Stimulated activated CD4-positive, alpha-beta T cell treated with anti-CD3 and anti-CD28 coated beads, TNF-alpha, amount 100 ng/mL, for 1 hour (primary cell): ENCODE results near the gene FAM98B.
"Not testable (repeated sequence)": the region's sequence is repeated elsewhere in the genome, so short reads cannot be mapped to it uniquely, and the experiment has no call there.

Experiments used
- DNase-seq, 3 donors: peaks; one replicate each; pipeline ENCODE4 v3.0.0-alpha.2; 2020; ENCODE audit warnings: low read depth in 3 of 3, low spot score in 1 of 3

The FAM98B gene

GRCh38 chr15:38453971-38454695, at the start of gene FAM98B:
Gene FAM98B, plus strand, starts transcription at chr15:38454127. Its CDS starts 35 bp downstream, at chr15:38454162.
- peak; percentile 58 to 94 (median 72) for DNase-seq

- no peak for DNase-seq
These were observed 47.5 kb upstream of the FAM98B start for GRCh38 chr15:38406436-38406835.

GRCh38 chr15:38408576-38408975, 45.4 kb upstream of the FAM98B start:
- no peak for DNase-seq

- no peak for DNase-seq
These were observed 42.0 kb upstream of the FAM98B start for GRCh38 chr15:38411902-38412301.

GRCh38 chr15:38412466-38412865, 41.5 kb upstream of the FAM98B start:
- no peak for DNase-seq

- no peak for DNase-seq
These were observed 39.6 kb upstream of the FAM98B start for GRCh38 chr15:38414357-38414756.

- no peak for DNase-seq
These were observed 32.7 kb upstream of the FAM98B start for GRCh38 chr15:38421069-38421690.

- no peak for DNase-seq
These were observed 29.8 kb upstream of the FAM98B start for GRCh38 chr15:38424101-38424552.

- no peak for DNase-seq
These were observed 28.7 kb upstream of the FAM98B start for GRCh38 chr15:38425269-38425668.

- no peak for DNase-seq
These were observed 26.5 kb upstream of the FAM98B start for GRCh38 chr15:38427380-38427779.

- no peak for DNase-seq
These were observed 23.7 kb upstream of the FAM98B start for GRCh38 chr15:38430106-38430760.

- no peak for DNase-seq
These were observed 16.9 kb upstream of the FAM98B start for GRCh38 chr15:38436993-38437392.

- DNase-seq, result not testable (repeated sequence)
These were observed 16.3 kb upstream of the FAM98B start for GRCh38 chr15:38437603-38438002.

- no peak for DNase-seq
These were observed 15.6 kb upstream of the FAM98B start for GRCh38 chr15:38438031-38438986.

GRCh38 chr15:38440353-38441129, 13.4 kb upstream of the FAM98B start:
- peak in 2 of 3 donors; percentile 7 to 8 for DNase-seq

GRCh38 chr15:38441130-38441519, 12.8 kb upstream of the FAM98B start:
- DNase-seq, result no peak

GRCh38 chr15:38454696-38455090, 766 bp downstream of the FAM98B start:
- no peak for DNase-seq

- DNase-seq, result no peak
These were observed 1.2 kb downstream of the FAM98B start for GRCh38 chr15:38455092-38455491.

- no peak for DNase-seq
These were observed 4.7 kb downstream of the FAM98B start for GRCh38 chr15:38458646-38459045.

- no peak for DNase-seq
These were observed 5.6 kb downstream of the FAM98B start for GRCh38 chr15:38459480-38459879.
